ENCODE results near the gene QSOX2.

DNA sequence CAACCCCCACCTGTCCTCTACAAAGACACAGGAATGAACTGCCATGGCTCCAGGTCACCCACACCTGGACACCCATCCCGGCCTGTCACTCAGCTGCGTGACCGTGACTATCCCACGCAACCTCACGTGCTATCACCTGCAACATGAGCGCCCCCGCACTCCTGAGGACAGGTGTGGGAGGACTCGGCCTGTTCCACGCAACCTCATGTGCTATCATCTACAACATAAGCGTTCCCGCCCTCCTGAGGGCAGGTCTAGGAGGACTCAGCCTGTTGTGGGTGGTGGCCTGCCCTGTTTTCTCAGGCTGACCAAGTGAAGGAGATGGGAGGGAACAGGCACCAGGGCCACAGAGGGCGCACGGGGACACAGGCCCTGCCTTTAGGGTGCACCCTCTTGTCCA is 4.1 kb downstream of the QSOX2 start:
- TF ChIP-seq POLR2A (IDR thresholded peaks at IDR 0.05; ENCODE audit: low read length) (no peak), GATA1 (IDR thresholded peaks at IDR 0.05; ENCODE audit: low read depth, low read length) (no peak)
